GM20000 (cell line): ENCODE measurements around the gene PRPS1.

Source experiments
- DNase-seq: peaks from one replicate; pipeline ENCODE4 v3.0.0; 2012; ENCODE audit warnings: low spot score
- TF ChIP-seq, protein P1 (sequence below): IDR thresholded peaks from 2 replicates; pipeline ENCODE4 v1.5.1; 2012; ENCODE audit warnings: mild to moderate bottlenecking, control low read depth; ENCODE audit errors: extremely low read depth, missing control alignments

PRPS1 gene

DNA sequence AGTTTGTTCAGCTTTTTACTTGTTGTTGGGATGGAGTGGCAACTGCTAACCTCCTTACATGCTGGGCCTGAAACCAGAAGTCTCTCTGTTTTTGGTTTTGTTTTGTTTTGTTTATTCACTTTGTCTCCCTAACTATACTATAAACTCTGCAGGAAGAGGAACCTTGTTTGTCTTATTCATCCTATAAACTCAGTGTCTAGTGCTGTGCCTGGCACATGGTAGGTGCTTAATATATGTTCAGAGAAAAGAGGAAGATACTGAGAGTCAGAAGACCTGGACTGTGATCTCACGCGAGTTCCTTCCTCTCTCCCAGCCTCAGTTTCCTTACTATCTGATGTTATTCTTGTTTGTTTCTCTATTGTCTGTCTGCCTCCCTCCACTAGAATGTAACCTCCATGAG, 71.3 kb downstream of the PRPS1 start:
- DNase-seq: no peak
- TF ChIP-seq, protein P1, sequence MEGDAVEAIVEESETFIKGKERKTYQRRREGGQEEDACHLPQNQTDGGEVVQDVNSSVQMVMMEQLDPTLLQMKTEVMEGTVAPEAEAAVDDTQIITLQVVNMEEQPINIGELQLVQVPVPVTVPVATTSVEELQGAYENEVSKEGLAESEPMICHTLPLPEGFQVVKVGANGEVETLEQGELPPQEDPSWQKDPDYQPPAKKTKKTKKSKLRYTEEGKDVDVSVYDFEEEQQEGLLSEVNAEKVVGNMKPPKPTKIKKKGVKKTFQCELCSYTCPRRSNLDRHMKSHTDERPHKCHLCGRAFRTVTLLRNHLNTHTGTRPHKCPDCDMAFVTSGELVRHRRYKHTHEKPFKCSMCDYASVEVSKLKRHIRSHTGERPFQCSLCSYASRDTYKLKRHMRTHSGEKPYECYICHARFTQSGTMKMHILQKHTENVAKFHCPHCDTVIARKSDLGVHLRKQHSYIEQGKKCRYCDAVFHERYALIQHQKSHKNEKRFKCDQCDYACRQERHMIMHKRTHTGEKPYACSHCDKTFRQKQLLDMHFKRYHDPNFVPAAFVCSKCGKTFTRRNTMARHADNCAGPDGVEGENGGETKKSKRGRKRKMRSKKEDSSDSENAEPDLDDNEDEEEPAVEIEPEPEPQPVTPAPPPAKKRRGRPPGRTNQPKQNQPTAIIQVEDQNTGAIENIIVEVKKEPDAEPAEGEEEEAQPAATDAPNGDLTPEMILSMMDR: no peak

DNA sequence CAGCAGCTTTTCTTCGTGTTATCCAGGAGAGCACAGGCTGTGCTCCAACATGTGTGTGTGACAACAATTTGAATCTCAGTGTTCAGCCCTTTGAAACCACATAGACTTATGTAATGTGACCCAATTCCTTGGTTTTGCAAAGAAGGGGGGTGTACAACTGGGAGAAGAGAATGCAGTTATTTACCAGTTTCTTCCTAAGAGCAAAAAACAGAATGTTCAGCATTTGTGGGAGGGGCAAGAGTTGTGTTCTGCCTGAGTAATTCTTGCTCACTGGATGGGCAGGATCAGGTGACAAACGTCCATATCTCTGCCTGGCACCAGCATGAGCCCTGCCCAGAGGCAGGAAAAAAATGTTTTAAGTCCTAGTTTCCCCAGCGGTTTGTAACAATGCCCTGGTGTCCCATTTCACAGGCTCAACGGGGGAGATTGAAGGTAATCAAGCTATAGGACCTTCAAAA, 72.0 kb downstream of the PRPS1 start:
- TF ChIP-seq, protein P1: no peak
- no peak for DNase-seq
